Aorta (tissue), 5 donors: ENCODE measurements around the gene THSD4. TPM values are rescaled to one million over a fixed set of nuclear protein-coding genes. Genes with fewer than 3 reads are reported as not detected.
"Not testable (repeated sequence)": the region's sequence is repeated elsewhere in the genome, so short reads cannot be mapped to it uniquely, and the experiment has no call there.

Experiments
- ATAC-seq: fragments of 200-7000 bp; cut with Tn5 transposase; one replicate; pipeline ENCODE4 v1.9.1; 2022; ENCODE audit warnings: moderate library complexity; ENCODE audit not compliant: low FRiP score
- DNase-seq, 2 donors: peaks; one replicate each; pipeline ENCODE4 v3.0.0-alpha.2; 2020
- H3K27ac ChIP-seq, 2 donors: one replicate each; pipeline ENCODE4 v1.5.1; 2013; ENCODE audit warnings: low read length in 2 of 2, mild to moderate bottlenecking in 2 of 2, moderate library complexity in 2 of 2, control low read depth in 1 of 2, inconsistent platforms in 1 of 2, low read depth in 1 of 2
- H3K27me3 ChIP-seq, 2 donors: one replicate each; pipeline ENCODE4 v1.6.1; 2013; ENCODE audit warnings: control low read depth in 1 of 2, low read length in 1 of 2, mild to moderate bottlenecking in 1 of 2, moderate library complexity in 1 of 2; ENCODE audit not compliant: insufficient read depth in 2 of 2, control insufficient read depth in 1 of 2
- H3K36me3 ChIP-seq, 2 donors: one replicate each; pipeline ENCODE4 v1.6.1; 2013; ENCODE audit warnings: control low read depth in 1 of 2, low read length in 1 of 2, mild to moderate bottlenecking in 1 of 2; ENCODE audit not compliant: insufficient read depth in 2 of 2, control insufficient read depth in 1 of 2
- H3K4me1 ChIP-seq, 2 donors: one replicate each; pipeline ENCODE4 v1.6.1; 2013; ENCODE audit warnings: low read length in 2 of 2, control low read depth in 1 of 2, mild to moderate bottlenecking in 1 of 2, moderate library complexity in 1 of 2; ENCODE audit not compliant: insufficient read depth in 2 of 2, control insufficient read depth in 1 of 2
- H3K4me3 ChIP-seq, 2 donors: one replicate each; pipeline ENCODE4 v1.5.1; 2013; ENCODE audit warnings: low read length in 2 of 2, control low read depth in 1 of 2, mild to moderate bottlenecking in 1 of 2
- H3K9me3 ChIP-seq: one replicate; pipeline ENCODE4 v1.6.1; 2013; ENCODE audit warnings: mild to moderate bottlenecking, low read length; ENCODE audit not compliant: control insufficient read depth
- WGBS, 2 donors: extraction: QIAGEN DNeasy Blood & Tissue Kit; methylation state at CpG; one replicate each; pipeline ENCODE4 v1.1.7; 2013; 5-methylcytosine and 5-hydroxymethylcytosine counted together
- intact Hi-C, 2 donors: fragments of 100-400 bp; cut with DNase I; formaldehyde crosslinking; loops; one replicate each; pipeline versions ENCODE4 v1.14.2 to v1.15.0; 2022
- polyA plus RNA-seq, 2 donors: library from polyadenylated mRNA; stranded (reverse); fragments of 200-250 nt; gene quantifications; one replicate each; pipeline ENCODE4 v1.2.3, GENCODE V29; 2013
- total RNA-seq, 2 donors: library from RNA; stranded (reverse); fragmentation: NEBNext Ultra II Directional; extraction: Animal tissue kit (Norgen Biotek cat#: 25700); gene quantifications; one replicate each; pipeline ENCODE4 v1.2.1, GENCODE V29; 2021
- donor health status: healthy with polysubstance abuse.
- donor health status: Bipolar disorder and iron deficiency.
- donor health status: DM: no; HTN: no; CAD: no.
- donor health status: DM: no; HTN: no; CAD: no.
- donor health status: DM: yes; HTN: yes; CAD: no.

THSD4 gene
- total and polyA plus RNA-seq, 4 donors, result 6.3 to 143 (median 30.3) TPM

DNA sequence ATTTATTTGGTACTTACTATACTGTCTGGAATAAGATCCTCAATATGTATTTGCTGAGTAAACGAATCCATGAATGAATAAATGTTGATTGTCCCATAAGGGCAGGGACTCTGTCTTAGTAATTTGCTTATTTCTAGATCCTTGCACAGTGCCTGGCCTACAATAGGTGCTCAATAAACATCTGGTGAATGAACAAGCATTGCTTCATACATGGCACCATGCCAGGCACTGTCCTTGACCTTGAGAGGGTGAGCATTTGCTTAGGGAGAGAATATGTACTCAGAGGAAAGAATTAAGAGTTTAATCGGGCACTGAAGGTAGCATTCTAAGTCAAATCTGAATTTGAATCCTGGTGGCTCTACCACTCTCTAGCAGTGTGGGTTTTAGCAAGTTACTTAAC is 282.1 kb downstream of the THSD4 start:
- Histone ChIP-seq H3K27ac (no peak overlapping the region), H3K4me1 (peaks cover 1 to 19% of the 10 kb centered on the region in 2 donors), H3K27me3 (no peaks in the 10 kb centered on the region), H3K36me3 (no peaks in the 10 kb centered on the region), H3K4me3 (no peak overlapping the region), H3K9me3 (no peaks in the 10 kb centered on the region)
- 79 to 89% methylated on average over 2 of the region's 2 CpGs for WGBS, 2 donors
- DNase-seq (no peak), ATAC-seq (no peak)
- intact Hi-C loops, result no loop called here

- H3K27ac ChIP-seq, result peak overlapping the region in 1 of 2 donors; percentile 79
- no peaks in the 10 kb centered on the region for H3K9me3 ChIP-seq
- H3K4me1 ChIP-seq, result peaks cover 1 to 12% of the 10 kb centered on the region in 2 donors
- ATAC-seq (no peak), DNase-seq (no peak)
- H3K36me3 ChIP-seq, result no peaks in the 10 kb centered on the region
- WGBS, 2 donors, result 6 to 13% methylated on average over 3 of the region's 3 CpGs
- no peaks in the 10 kb centered on the region for H3K27me3 ChIP-seq
- intact Hi-C loops, result no loop called here
- H3K4me3 ChIP-seq, result no peak overlapping the region
Observed at GRCh38 chr15:71400294-71400693, 285.0 kb downstream of the THSD4 start.

- ATAC-seq, intact Hi-C loops: not testable (repeated sequence)
- WGBS, 2 donors, result 94 to 98% methylated on average over 3 of the region's 3 CpGs
Observed at GRCh38 chr15:71401728-71402127, 286.5 kb downstream of the THSD4 start.

GRCh38 chr15:71409541-71409940 is 294.3 kb downstream of the THSD4 start:
- Histone ChIP-seq H3K4me1 (peaks cover 0 to 8% of the 10 kb centered on the region in 2 donors), H3K27me3 (no peaks in the 10 kb centered on the region), H3K4me3 (no peak overlapping the region), H3K27ac (no peak overlapping the region), H3K36me3 (no peaks in the 10 kb centered on the region), H3K9me3 (no peaks in the 10 kb centered on the region)
- intact Hi-C loops, result no loop called here
- ATAC-seq (no peak), DNase-seq (no peak)
- WGBS, 2 donors, result 0 to 2% methylated on average over 1 of the region's 1 CpG

More at GRCh38 chr15:71401728-71402127, 286.5 kb downstream of the THSD4 start:
- not testable (repeated sequence) for H3K9me3 ChIP-seq, H3K27ac ChIP-seq, H3K27me3 ChIP-seq, DNase-seq, H3K36me3 ChIP-seq, H3K4me3 ChIP-seq
- H3K4me1 ChIP-seq, result peaks cover 1 to 12% of the 10 kb centered on the region in 2 donors

DNA sequence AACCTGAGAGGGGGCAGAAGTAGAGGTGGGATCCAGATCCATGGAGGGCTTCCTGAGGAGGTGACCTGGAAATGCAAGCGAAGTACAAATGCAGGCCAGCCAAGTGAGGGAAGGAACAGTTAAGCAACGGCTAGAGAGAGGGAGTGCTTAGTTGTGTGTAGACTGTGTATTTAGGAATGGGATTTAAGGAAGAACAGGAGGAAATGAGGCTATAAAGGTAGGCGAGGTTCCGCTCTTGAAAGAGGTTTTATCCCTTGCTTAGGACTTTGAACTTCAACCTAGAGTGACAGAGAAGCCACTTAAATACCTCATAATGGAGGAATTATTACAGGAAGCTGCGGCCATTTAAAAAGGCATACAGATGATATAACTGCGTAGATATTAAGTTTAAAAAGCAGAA is 295.1 kb downstream of the THSD4 start:
- Histone ChIP-seq H3K36me3 (no peaks in the 10 kb centered on the region), H3K4me3 (no peak overlapping the region), H3K27ac (no peak overlapping the region), H3K27me3 (no peaks in the 10 kb centered on the region), H3K9me3 (no peaks in the 10 kb centered on the region), H3K4me1 (peaks cover 0 to 8% of the 10 kb centered on the region in 2 donors)
- ATAC-seq (no peak), DNase-seq (no peak)
- intact Hi-C loops, result no loop called here
- 86 to 87% methylated on average over 6 of the region's 6 CpGs for WGBS, 2 donors

DNA sequence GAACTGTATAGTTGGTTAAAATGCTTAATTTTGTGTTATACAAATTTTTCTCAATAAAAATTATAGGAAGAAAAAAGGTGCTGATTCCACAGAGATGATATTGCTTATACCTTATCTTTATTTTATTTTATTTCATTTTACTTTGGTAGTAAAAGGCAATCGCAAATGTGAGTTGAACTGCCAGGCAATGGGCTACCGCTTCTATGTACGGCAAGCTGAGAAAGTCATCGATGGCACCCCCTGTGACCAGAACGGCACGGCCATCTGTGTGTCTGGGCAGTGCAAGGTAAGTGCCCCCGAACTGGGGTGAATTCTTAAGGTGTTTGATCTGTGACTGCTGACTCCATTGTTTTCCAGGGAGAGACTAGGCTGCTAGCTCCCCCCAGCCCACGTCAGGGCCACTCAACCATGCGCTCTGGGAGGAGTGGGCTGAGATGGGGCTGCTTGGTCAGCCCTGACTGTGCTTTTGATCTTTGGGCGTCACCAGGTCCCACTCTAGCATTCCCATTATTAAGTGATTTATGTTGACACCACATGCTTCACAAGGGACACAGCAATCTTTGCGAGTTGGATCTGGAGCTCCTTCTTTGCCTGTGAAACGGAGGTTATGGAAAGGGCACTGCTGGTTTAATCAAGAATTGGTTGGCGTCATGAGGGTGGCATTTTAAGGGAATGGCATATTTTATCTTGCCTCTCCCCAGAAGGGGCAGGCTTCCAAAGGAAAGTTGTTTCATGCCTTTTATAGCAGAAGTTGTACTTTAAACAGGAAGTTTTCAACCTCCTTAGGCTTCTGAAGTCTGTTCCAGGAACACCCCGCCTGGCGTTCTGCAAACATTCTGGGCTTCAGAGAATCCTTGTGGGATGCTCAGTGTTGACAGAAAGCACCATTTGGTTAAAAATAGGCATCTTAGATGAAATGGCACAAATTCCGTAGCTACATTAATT is 296.5 kb downstream of the THSD4 start:
- ATAC-seq (peak; percentile 79), DNase-seq (peak; percentile 68 to 81)
- H3K27me3 ChIP-seq, result no peaks in the 10 kb centered on the region
- H3K4me3 ChIP-seq, result no peak overlapping the region
- 39 to 45% methylated on average over 16 of the region's 16 CpGs for WGBS, 2 donors
- peaks cover 0 to 8% of the 10 kb centered on the region in 2 donors for H3K4me1 ChIP-seq
- H3K9me3 ChIP-seq, result no peaks in the 10 kb centered on the region
- H3K27ac ChIP-seq, result peak overlapping the region; percentile 98 to 99
- no peaks in the 10 kb centered on the region for H3K36me3 ChIP-seq
- intact Hi-C loops, result loop anchor here (1.0 to 2.0 kb wide), 2 partner anchors 17 to 303 kb away; no protein-coding TSS in a partner anchor

GRCh38 chr15:71413419-71413818 is 298.1 kb downstream of the THSD4 start:
- intact Hi-C loops, result loop anchor here in 1 of 2 donors (2.0 kb wide), 1 partner anchor 15 kb away; no protein-coding TSS in a partner anchor
- Histone ChIP-seq H3K9me3 (no peaks in the 10 kb centered on the region), H3K36me3 (no peaks in the 10 kb centered on the region), H3K4me1 (peaks cover 0 to 8% of the 10 kb centered on the region in 2 donors), H3K27ac (peak overlapping the region in 1 of 2 donors; percentile 93), H3K4me3 (no peak overlapping the region), H3K27me3 (no peaks in the 10 kb centered on the region)
- WGBS, 2 donors, result 36 to 38% methylated on average over 3 of the region's 3 CpGs
- DNase-seq (no peak), ATAC-seq (no peak)

- Histone ChIP-seq H3K36me3 (no peaks in the 10 kb centered on the region), H3K9me3 (no peaks in the 10 kb centered on the region), H3K27ac (peak overlapping the region; percentile 36 to 93), H3K27me3 (no peaks in the 10 kb centered on the region), H3K4me1 (peaks cover 0 to 8% of the 10 kb centered on the region in 2 donors), H3K4me3 (no peak overlapping the region)
- intact Hi-C loops, result no loop called here
- 13 to 18% methylated on average over 2 of the region's 2 CpGs for WGBS, 2 donors
- DNase-seq (no peak), ATAC-seq (no peak)
Observed at GRCh38 chr15:71414853-71415252, 299.6 kb downstream of the THSD4 start.
